HL-60/S4 (cell line): ENCODE data around the gene ARHGAP15.

Experiments used
- in situ Hi-C: fragments of 300-500 bp; cut with MboI; formaldehyde crosslinking; loops from 2 replicates; pipeline ENCODE4 v1.14.3; 2022; ENCODE audit warnings: low sequenced_read_pairs

The ARHGAP15 gene

DNA sequence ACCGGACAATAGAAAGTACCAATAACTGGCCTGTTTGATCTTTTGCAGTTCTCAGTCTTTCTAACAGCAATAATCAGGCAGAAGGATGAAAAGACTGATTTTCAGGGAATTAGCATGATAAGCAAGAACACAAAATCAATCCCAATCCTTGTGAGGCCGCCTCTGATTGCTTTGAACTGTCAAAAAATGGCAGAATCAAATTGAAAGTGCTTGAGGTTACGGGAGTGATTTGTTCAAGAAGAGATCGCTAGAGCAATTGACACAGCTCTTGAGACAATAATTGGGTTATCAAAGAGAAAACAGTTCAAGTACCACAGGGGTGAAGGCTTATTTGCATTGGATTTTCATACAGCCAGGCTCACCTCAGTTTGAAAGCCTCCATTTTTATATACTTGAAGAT is 663.4 kb downstream of the ARHGAP15 start:
- in situ Hi-C loops: no loop called here

DNA sequence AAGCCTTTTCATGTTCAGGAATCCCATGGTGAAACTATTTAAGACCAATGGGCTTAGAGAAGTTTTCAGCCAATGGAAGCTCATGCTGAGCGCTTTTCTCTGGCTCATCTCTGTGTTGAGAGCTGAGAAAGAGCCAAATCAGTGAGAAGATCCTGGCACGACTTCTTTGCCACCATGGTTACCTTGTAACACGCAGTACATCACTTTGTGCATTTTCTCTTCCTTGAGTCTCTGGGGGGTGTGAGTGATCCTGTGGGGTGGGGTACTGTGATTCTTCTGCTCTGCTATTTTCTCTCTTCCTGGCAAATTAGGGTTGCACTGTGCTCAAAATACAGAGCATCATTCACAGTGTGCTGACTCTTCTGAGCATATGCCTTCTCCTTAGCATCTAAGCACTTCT is 664.2 kb downstream of the ARHGAP15 start:
- in situ Hi-C loops: no loop called here

DNA sequence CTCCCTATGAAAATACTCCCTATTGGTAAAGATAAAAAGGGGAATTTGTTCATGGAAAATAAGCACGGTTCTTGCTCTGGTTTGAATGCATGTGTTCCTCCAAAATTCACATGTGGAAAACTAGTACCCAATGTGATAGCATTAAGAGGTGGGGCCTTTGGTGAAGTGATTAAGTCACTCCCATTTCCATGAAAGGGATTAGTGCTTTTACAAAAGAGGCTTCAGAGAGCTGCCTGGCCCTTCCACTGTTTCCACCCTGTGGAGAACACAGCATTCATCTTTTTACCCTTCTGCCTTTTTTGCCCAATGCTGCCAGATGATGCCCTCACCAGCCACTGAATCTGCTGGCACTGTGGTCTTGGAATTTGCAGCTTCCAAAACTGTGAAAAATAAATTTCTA is 666.8 kb downstream of the ARHGAP15 start:
- in situ Hi-C loops: no loop called here

DNA sequence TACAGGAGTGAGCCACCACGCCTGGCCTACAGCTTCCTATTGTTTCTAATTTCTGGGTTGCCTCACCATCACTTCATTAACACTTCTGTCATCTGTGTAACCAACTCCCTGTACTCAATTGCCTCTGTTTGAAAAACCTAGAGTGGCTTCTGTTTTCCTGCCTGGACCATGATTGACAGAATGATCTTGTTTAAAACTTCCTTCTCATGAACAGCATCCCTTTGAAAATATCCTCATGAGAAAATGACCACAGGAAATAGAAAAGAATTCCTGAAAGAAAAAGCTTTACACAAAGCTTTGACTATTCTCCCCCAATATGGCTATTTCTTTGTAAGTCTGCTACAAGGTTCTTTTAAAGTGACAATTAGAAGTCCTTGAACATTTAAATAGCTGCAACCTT is 672.3 kb downstream of the ARHGAP15 start:
- in situ Hi-C loops: no loop called here

GRCh38 chr2:143802242-143802641 is 673.0 kb downstream of the ARHGAP15 start:
- in situ Hi-C loops: no loop called here

DNA sequence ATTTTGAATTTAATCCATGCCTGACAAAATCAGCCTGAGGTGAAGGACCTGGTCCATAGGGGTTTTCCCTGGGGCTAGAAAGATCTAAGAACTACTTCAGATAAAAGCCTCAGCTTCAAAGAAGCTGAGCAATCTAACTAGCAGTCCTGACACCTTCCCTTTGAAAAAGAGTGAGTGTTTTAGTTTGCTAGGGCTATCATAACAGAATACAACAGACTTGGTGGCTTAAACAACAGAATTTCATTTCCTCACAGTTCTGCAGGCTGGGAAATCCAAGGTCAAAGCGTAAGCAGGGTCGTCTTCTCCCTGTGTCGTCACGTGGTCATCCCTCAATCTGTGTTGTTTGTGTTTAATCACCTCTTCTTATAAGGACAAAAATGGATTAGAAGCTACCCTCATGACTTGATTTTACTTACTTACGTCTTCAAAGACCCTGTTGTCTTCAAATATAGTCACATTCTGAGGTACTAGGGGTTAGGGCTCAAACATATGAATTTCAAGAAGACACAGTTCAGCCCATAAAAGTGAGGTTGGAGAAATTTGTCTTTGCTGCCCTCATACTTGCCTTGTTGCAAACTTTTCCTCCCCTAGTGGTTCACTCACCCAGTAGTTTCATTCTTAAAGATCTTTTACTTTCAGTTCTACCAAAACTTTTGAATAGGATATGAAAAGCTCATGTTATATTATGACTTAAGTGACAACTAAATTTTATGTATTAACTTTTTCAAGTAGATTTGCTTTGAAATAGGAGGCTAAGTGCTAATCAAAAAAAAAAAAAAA is 673.8 kb downstream of the ARHGAP15 start:
- in situ Hi-C loops: no loop called here

- in situ Hi-C loops: no loop called here
Measured at GRCh38 chr2:143803936-143804335, 674.7 kb downstream of the ARHGAP15 start.

- in situ Hi-C loops: no loop called here
Measured at GRCh38 chr2:143805666-143806065, 676.4 kb downstream of the ARHGAP15 start.

DNA sequence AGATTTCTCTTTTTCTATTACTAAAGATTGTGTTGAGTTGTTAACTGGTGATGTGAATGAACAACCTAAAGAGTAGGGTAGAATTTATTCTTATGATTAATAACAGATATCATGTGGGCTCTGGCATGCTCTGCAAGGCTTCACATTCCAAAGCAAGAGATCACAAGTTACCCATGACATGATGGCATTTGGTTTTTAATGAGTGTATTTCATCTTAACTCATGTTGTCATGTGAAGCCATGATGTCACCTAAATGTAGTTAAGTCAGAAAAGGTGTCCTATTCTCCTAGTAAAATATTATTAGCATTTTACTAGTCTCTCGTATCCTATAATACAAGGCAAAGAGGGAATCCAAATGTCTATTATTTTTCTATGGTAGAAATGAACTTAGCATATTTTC is 678.0 kb downstream of the ARHGAP15 start:
- in situ Hi-C loops: no loop called here

GRCh38 chr2:143807671-143808070 is 678.5 kb downstream of the ARHGAP15 start:
- in situ Hi-C loops: no loop called here

DNA sequence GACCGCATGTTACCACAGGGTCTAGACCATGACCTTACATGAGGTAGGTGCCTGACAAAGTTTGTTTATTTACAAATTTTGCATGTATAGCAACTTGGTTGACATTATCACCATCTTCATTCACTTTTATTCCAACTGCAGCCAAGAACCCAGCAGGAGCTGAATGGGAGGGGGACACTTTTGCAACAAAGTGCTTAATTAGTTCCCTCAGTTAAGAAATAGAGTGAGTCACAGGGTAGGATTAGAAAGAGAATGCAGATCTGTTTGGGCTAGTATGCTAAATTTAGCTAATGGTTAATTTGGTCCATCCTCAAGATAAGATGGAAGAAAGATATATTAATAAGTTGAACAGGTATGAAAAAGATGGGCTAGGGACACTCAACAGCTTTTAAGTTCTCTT is 678.9 kb downstream of the ARHGAP15 start:
- in situ Hi-C loops: no loop called here

GRCh38 chr2:143815082-143815481 is 685.9 kb downstream of the ARHGAP15 start:
- in situ Hi-C loops: no loop called here

DNA sequence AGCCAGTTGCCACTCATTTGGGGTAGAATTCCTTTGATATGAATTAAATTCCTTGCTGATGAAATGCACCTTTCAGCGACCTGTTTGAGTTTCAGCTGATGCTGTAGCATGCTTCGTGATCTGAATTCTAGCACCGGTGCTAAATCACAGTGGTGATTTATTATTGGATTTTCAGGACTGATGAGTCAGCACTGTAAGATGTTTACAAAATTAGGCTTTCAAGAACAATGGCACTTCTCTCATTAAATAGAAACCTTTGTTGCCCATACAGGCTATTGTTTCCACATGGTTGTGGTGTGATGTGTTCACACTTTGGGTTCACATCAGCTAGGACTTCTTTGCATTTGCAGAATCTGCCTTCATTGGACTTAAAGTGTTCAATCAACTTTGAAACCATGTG is 687.7 kb downstream of the ARHGAP15 start:
- in situ Hi-C loops: no loop called here
